C4-2B (cell line): ENCODE data around the gene ST6GALNAC6.

Source experiments
- H3K27ac ChIP-seq: fragments of 450-650 bp; 2 replicates; pipeline ENCODE4 v1.5.1; 2017
- CTCF ChIP-seq: fragments of 450-650 bp; conservative IDR thresholded peaks from 2 replicates; pipeline ENCODE4 v1.5.1; 2017; ENCODE audit warnings: mild to moderate bottlenecking
- ZFX ChIP-seq: fragments of 450-650 bp; IDR thresholded peaks from 2 replicates; pipeline ENCODE4 v1.6.1; 2017

The ST6GALNAC6 gene

GRCh38 chr9:127926906-127927200, 27.4 kb upstream of the ST6GALNAC6 start:
- no peak overlapping the region for H3K27ac ChIP-seq
- TF ChIP-seq ZFX (no peak), CTCF (no peak)

GRCh38 chr9:127925959-127926905, 26.8 kb upstream of the ST6GALNAC6 start:
- H3K27ac ChIP-seq: no peak overlapping the region
- TF ChIP-seq CTCF (no peak), ZFX (no peak)

DNA sequence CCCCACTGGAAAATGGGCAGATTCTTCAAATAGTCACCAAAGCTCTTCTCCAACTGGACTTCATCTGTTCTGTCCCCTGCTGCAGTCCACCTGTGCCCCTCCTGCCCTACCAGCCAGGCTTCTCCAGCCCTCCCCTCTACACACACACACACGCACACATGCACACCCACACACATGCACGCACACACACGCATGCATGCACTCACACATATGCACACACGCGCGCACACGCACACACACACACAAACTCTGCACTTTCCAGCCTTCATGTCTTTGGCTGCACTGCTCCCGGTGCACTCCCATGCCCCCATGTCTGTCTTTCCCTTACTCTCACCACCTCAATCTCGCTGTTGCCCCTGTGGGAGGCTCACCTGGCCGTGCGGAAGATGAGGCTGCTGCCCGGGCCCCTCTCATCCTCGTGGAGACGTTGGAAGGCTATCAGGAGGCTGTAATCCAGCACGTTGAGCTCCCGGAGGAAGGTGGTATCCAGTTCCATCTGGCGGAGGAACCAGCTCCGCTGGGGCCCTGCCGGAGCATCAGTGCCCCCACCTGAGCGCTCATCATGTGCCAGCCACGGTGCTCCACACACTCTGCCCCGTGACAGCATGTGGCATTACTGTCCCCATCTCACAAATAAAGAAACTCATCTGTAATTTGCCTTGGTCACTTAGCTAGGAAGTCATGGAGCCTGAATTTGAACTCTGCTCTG, 25.5 kb upstream of the ST6GALNAC6 start:
- H3K27ac ChIP-seq: no peak overlapping the region
- TF ChIP-seq CTCF: no peak

- TF ChIP-seq ZFX (no peak), CTCF (no peak)
Measured at GRCh38 chr9:127923771-127924170, 24.4 kb upstream of the ST6GALNAC6 start.

GRCh38 chr9:127923046-127923445, 23.6 kb upstream of the ST6GALNAC6 start:
- no peak for TF ChIP-seq CTCF
- no peak for TF ChIP-seq ZFX
- H3K27ac ChIP-seq: no peak overlapping the region

More at GRCh38 chr9:127923771-127924170, 24.4 kb upstream of the ST6GALNAC6 start:
- no peak overlapping the region for H3K27ac ChIP-seq

GRCh38 chr9:127921557-127922120, 22.2 kb upstream of the ST6GALNAC6 start:
- no peak overlapping the region for H3K27ac ChIP-seq
- TF ChIP-seq CTCF: peak; percentile 97
- no peak for TF ChIP-seq ZFX

DNA sequence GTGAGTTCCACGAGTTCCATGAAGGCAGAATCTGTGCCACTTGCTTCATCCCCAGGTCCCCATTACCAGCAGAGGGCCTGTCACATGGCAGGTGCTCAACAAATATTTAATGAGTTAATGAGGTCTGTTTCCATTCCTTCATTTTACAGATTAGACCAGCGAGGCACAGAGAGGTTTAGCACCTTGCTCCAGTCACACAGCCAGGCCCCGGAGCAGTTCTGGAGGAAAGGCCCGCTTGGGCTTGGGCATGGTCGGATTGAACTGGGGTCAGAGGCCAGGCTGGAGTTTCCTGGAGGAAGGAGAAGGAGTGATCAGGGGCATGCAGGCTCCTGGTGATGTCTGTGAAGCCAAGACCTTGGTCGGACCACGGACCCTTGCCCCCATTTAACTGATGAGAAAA, 21.4 kb upstream of the ST6GALNAC6 start:
- TF ChIP-seq ZFX: no peak
- no peak for TF ChIP-seq CTCF
- no peak overlapping the region for H3K27ac ChIP-seq
